ENCODE results near the gene RBM8A. TPM values are rescaled to one million over a fixed set of nuclear protein-coding genes. Genes with fewer than 3 reads are reported as not detected.
A peak's percentile ranks its signal among the peaks of the same experiment; 100 is the strongest.

RBM8A gene
- 100 to 1,000 TPM in 2 of 3 donors, 10 to 100 TPM in 1; 45.6 to 132 (median 102) TPM for polyA plus RNA-seq

- WGBS, 3 donors: 0% methylated on average over 41 of the region's 41 CpGs
- H3K27ac ChIP-seq (ENCODE audit: low read depth, low read length): peak within 1 kb of the TSS; percentile 88
Observed at GRCh38 chr1:145927063-145927886, at the start of gene RBM8A. Gene RBM8A, minus strand, starts transcription at chr1:145927484. Its CDS starts 58 bp downstream, at chr1:145927426.

- WGBS, 3 donors: 71 to 81% (median 80%) methylated on average over 5 of the region's 5 CpGs
- no peak overlapping the region for H3K27ac ChIP-seq (ENCODE audit: low read depth, low read length)
Observed at GRCh38 chr1:145977016-145977415, 49.7 kb upstream of the RBM8A start.

GRCh38 chr1:145975216-145975615 lies 47.9 kb upstream of the RBM8A start:
- no peak overlapping the region for H3K27ac ChIP-seq (ENCODE audit: low read depth, low read length)
- WGBS, 3 donors: 70 to 78% (median 72%) methylated on average over 4 of the region's 4 CpGs

- no peak overlapping the region for H3K27ac ChIP-seq (ENCODE audit: low read depth, low read length)
- WGBS, 3 donors: 82 to 88% (median 83%) methylated on average over 7 of the region's 7 CpGs
Observed at GRCh38 chr1:145974721-145975120, 47.4 kb upstream of the RBM8A start.

- H3K27ac ChIP-seq (ENCODE audit: low read depth, low read length): no peak overlapping the region
- WGBS, 3 donors: 65 to 75% (median 70%) methylated on average over 7 of the region's 7 CpGs
Observed at GRCh38 chr1:145972580-145972979, 45.3 kb upstream of the RBM8A start.

- H3K27ac ChIP-seq (ENCODE audit: low read depth, low read length): no peak overlapping the region
- 97 to 100% (median 98%) methylated on average over 2 of the region's 2 CpGs for WGBS, 3 donors
Observed at GRCh38 chr1:145967288-145967687, 40.0 kb upstream of the RBM8A start.

- H3K27ac ChIP-seq (ENCODE audit: low read depth, low read length): no peak overlapping the region
- WGBS, 3 donors: 1% methylated on average over 5 of the region's 5 CpGs
Observed at GRCh38 chr1:145965119-145965744, 37.9 kb upstream of the RBM8A start.

GRCh38 chr1:145964328-145965118 lies 37.2 kb upstream of the RBM8A start, which contains the start of the genes ANKRD34A and POLR3GL:
Gene ANKRD34A, minus strand, starts transcription at chr1:145964575. Its CDS starts 2,816 bp downstream, at chr1:145961759.
Gene POLR3GL, plus strand, starts transcription at chr1:145964690. Its CDS starts 10,176 bp downstream, at chr1:145974866.
- no peak within 1 kb of the TSS for H3K27ac ChIP-seq (ENCODE audit: low read depth, low read length)
- 0% methylated on average over 37 of the region's 37 CpGs for WGBS, 3 donors

GRCh38 chr1:145963265-145964019 lies 36.2 kb upstream of the RBM8A start:
- WGBS, 3 donors: 43 to 49% (median 43%) methylated on average over 5 of the region's 5 CpGs
- no peak overlapping the region for H3K27ac ChIP-seq (ENCODE audit: low read depth, low read length)

- WGBS, 3 donors: 4 to 14% (median 9%) methylated on average over 18 to 34 of the region's 36 CpGs
- H3K27ac ChIP-seq (ENCODE audit: low read depth, low read length): no peak overlapping the region
Observed at GRCh38 chr1:145962157-145963102, 35.1 kb upstream of the RBM8A start.

- H3K27ac ChIP-seq (ENCODE audit: low read depth, low read length): no peak overlapping the region
- 0 to 3% (median 1%) methylated on average over 57 of the region's 57 CpGs for WGBS, 3 donors
Observed at GRCh38 chr1:145961425-145962156, 34.3 kb upstream of the RBM8A start.

- WGBS, 3 donors: 0 to 1% (median 0%) methylated on average over 20 to 22 of the region's 22 CpGs
- peak overlapping the region; percentile 48 for H3K27ac ChIP-seq (ENCODE audit: low read depth, low read length)
Observed at GRCh38 chr1:145961109-145961424, 33.8 kb upstream of the RBM8A start.

GRCh38 chr1:145960468-145961108 lies 33.3 kb upstream of the RBM8A start:
- 0 to 2% (median 1%) methylated on average over 42 to 44 of the region's 44 CpGs for WGBS, 3 donors

GRCh38 chr1:145959957-145960467 lies 32.7 kb upstream of the RBM8A start:
- H3K27ac ChIP-seq (ENCODE audit: low read depth, low read length): peak overlapping the region; percentile 48
- 8 to 12% (median 9%) methylated on average over 12 of the region's 12 CpGs for WGBS, 3 donors

More at GRCh38 chr1:145960468-145961108, 33.3 kb upstream of the RBM8A start:
- H3K27ac ChIP-seq (ENCODE audit: low read depth, low read length): peak overlapping the region; percentile 48

GRCh38 chr1:145959333-145959732 lies 32.0 kb upstream of the RBM8A start:
- H3K27ac ChIP-seq (ENCODE audit: low read depth, low read length): no peak overlapping the region

- no peak overlapping the region for H3K27ac ChIP-seq (ENCODE audit: low read depth, low read length)
Observed at GRCh38 chr1:145958734-145959133, 31.4 kb upstream of the RBM8A start.

Measured in adipose tissue (tissue), 3 donors.